HG02763 (cell line): ENCODE data around the gene CEP164.

Experiments
- ATAC-seq: cut with Tn5 transposase; IDR thresholded peaks from one replicate; pipeline ENCODE4 v1.9.1; 2021; ENCODE audit warnings: mild to moderate bottlenecking, moderate library complexity; ENCODE audit not compliant: unreplicated experiment

CEP164 gene

DNA sequence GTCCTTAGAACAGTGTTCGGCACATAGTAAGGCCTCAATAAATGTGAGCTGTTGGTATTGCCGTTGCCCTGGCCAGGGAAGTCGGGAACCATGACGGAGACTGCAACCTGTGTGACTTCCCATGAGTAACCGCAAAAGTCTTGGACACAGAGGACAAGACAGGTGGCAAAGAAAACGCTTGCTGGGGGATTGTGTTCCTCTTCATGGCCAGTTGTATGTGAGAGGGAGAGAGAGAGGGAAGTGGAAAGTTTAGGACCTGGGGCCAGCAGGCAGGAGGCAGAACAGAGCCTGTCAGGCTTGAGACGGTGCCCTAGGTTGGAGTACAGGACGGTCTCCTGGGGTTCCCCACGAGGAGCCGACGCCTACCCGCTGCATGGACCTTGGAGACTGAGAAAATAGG, 90.2 kb downstream of the CEP164 start:
- no peak for ATAC-seq

DNA sequence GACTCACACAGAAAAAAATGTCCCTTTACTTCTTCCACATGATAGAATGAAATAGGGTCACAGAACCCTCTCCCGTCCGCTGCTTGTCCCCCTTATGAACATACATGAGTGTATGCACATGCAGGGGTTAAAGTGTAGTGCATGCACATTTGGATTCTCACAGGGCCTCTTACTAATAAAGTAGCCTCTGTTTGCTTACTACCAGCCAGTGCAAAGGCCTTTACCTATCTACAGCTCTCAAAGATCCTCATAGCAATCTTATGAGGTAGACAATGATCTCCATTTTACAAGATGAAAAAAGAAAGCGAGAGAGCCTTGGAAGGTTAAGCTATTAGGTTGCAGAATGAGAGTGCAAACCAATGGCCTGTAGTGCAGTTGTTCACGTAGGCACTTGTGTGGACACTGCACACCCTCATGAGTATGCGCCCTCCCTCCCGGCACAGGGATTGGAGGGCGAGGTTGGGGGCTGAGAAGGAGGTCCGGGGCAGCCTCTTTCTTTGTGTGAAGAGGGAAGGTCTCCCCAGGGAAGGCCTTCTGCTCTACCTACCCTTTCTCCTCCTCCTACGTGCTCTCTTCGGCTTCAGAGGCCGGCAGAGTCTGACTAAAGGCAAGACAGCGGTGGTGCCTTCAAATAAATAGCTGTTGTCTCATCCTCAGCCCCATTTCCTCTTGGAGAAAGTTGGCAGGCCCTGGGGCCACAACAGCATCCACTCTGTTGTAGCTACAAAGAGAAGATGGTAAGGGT, 91.3 kb downstream of the CEP164 start:
- no peak for ATAC-seq

DNA sequence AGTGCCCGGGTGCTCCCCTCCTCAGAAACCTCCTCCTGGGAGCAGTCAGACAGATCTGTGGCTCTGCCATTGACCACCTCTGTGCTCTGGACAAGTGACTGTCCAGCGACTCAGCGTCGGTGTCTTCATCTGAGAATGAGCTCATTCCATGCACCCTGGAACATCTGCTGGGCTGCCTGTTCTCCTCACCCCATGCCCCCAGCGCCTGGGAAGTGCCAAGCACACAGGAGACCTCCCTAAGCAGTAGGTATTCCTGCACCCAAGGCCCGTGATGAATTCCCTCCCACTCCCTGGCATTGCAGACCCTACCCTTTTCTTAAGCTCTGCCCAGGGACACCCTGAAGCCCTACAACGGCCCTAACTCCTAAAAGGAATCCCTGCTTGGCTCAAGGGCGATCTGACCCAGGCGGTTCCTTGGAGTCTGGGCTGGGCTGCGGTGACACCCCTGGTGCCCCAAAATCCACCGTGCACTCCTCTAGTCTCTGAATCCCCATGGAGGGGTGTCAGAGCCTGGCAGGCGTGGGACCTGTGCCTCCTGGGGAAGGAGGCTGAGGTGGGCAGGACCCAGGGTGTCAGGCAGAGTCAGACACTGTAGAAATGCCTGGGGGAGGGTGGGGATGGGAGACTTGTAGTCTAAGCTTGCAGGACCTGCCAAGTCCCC, 92.0 kb downstream of the CEP164 start:
- no peak for ATAC-seq

DNA sequence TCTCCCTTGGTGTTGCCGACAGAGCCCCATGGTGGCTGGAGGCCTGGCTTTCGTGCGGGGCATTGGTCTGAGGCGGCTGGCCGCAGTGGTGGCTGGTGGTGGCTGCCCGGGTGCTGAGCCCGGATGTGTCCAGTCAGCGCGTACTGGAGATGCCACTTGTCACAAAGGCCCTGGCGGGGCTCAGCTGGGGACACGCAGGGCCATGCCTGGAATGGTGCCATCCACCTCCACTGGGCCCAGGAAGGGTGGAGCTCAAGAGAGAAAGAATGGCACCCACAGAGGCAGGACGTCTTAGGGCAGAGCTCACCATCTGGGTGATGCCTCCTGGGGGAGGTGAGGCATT, 92.5 kb downstream of the CEP164 start:
- ATAC-seq: no peak

DNA sequence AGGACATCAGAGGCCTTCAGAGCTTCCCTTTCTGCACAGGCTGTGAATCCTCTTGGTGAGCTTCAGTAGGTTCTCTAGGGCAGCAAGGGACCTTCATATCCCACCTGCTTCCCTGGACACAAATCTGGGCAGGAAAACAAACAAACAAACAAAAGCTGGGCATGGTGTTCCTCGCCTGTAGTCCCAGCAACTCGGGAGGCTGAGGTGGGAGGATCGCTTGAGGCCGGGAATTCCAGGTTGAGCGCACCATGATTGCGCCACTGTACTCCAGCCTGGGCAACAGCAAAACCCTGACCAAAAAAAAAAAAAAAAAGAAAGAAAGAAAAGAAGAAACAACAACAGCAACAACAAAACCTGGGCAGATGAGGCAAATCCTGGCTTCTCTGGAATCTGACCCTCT, 92.9 kb downstream of the CEP164 start:
- ATAC-seq: no peak

DNA sequence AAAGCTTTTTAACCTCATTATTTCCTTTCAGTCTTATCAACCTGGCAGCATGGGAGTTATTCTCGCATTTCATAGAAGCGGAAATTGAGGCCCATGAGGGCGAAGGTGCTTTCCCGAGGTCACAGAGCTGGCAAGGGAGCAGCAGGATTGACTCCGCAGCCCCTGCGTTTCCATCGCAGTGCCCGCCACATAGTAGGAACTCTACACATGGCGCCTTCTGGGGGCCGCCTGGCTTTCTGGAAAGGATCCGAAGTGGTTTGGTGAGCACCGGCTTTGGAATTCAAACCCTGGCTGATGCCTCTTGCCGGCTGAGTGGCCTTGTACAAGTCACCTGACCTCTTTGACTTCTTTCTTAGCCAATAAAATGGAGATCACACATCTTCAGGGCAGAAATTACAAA, 93.4 kb downstream of the CEP164 start:
- no peak for ATAC-seq

DNA sequence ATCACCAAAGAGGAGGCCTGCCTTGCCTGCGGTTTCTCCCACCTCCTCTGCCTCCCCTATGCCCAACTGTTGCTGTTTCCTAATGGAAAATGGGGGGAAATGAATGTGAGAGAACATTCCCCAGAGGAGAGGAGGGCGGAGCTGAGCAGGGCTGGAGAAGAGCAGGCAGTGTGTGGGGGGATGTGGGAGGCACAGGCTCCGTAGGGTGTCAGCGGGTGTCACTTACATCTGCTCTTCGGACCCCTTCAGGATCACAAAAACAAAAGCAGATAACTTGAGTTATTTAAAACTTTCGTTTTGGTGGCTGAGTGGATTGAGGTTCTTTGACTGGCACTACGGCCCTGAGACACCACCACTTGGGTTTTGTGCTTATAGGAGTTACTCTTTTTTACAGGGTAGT, 93.8 kb downstream of the CEP164 start:
- no peak for ATAC-seq

DNA sequence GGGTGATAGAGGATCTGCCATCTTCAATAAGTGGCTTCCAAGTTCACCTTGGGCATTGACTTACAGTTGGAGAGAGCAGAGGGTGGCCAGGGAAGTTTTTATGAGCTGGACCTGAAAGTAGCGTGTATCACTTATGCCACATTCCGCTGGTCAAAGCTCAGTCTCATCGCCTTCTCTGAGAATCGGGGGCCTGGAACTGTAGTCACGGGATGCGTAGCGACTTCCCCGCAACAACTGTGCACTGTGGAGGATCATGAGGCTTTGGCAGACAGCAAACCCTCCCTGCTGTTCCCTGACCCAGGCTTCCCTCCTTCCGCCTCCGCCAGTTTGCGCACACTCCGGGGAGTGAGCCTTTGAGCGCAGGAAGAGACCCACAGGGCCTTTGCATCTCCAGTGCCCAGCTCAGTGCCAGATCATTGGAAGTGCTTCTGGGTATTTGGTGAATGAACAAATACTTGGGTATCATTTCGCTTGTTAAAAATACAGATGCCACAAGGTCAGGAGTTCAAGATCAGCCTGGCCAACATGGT, 95.5 kb downstream of the CEP164 start:
- no peak for ATAC-seq

DNA sequence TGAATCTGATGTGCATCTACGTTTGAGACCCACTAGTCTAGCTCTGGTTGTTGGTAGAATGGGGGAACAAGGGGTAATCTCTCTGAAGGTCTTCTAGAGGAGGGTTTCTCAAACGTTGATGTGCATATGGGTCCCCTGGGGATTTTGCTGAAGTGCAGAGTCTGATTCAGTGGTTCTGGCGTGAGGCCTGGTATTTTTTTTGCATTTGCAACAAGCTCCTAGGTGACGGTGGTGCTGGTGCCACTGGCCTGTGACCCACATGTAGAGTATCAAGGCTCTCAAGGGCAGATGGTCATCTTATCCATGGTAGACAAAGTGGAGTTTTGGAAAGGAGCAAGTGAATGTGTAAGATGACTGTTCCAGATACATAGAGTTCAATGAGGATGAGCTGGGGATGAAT, 97.1 kb downstream of the CEP164 start:
- no peak for ATAC-seq

DNA sequence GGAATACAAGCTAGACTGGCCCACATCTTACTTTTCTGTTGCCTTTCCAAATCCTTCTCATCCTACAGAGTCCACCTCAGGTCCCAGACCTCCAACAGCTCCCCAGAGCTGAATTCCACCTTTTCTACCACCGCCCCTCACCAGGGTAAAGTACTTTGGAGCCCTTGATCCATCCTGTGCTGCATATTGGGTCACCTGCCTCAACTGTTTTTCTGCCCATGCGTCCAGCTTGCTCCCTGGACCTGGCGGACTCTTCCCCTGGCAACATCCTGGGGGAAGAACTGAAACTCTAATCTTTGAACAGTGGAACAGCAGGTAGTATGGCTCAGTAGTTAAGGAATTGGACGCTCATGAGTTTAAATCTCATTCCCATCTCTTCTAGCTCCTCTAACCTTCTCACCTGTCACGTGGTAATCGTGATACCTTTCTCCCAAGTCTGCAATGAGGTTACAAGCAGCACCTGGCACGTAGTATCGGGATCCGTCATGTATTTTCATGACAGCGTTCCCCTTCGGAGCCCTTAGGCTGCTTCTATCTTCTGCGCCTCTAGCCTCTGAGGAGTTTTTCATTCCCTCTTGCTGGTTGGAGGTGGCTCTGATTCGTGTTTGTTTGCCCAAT, 98.1 kb downstream of the CEP164 start:
- ATAC-seq: no peak

DNA sequence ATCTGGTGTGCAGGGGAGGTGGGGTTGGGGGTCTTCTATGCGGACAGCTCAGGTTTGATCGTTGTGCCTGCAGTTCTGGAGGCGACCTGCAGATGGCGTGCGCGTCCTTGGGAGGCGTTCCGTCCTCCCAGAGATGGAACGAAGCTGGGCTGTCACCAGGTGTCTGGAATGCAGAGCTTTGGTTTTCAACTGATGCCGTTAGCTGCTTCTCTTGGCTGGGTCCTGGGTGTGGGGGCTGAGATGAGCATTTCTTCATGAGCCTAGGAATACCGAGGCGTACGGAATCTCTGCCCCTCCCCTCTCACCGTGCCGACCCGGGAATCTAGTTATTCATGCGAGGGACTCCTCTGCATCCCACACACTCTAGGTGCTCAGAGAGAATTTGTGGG, 98.6 kb downstream of the CEP164 start:
- ATAC-seq: no peak

DNA sequence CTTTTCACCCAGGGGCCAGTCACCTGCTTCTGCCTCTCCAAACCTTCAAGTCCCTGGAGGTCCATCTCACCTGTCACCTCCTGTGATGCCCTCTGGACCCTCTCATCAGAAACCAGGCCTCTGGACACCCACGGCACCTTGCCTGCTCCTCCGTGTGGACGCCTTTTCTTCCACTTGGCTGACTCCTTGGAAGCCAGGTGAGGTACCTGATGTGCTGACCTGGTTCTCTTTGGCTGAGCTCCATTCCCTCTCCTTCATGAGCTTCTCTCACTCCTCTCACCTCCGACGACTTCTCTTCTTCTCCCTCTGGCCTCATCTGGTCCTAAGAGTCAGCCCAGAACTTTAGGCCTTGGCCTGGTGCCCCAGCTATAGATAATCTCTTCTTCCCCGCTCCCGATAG, 99.3 kb downstream of the CEP164 start:
- no peak for ATAC-seq

DNA sequence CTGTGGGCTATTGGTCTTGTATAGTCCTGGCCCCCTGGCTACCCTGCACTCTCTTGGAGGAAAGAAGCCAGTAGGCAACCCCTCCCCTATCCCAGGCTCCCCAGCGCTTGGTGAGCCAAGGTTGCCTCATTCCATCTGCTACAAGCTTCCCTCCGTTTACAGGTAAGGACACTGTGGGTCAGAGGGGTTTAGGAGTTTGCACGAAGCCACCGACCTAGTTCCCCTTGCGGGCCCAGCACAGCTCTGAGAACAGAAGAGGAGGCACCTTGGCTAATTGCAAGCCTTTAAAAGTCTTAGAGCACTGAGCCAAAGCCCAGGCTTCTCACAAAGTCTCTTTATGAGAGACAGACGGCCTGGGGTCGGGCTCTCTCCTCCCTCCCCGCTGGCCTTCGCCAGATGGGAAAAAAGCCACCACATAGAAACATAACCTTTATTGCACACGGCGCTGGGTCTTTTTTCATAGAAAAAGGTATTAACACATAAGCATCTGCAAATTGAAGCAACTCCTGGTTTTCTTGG, 99.8 kb downstream of the CEP164 start:
- no peak for ATAC-seq

DNA sequence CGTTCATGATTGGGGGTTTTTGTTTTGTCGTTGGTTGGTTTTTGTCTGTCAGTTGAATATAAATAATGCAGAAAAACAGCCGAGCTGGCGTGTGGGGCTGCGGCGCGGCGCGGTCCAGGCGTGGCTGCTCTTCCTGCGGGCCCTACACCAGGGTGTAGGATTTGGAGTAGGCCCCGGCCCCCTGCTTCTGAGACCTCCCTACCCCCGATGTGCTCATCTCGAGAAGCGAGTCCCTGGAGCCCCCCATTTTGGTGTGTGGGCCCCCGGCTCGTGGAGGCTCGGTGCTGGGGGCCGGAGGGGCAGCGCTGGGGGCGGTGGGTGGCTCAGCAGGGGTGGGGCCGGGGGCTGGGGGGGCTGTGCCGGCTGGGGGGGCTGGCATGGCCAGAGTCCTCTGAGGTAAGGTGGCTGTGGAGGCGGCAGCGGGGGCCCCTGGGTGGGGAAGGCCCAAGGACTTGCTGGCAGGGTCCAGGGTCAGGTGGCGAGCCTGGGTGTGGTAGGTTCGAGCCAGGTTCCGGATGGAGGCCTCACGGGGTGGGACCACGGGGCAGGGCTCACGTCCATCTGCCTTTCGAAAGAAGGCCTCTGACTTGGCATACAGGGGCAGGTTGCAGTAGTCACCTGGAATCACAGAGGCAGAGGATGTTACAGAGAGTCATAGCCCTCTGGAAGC, 100.7 kb downstream of the CEP164 start:
- ATAC-seq: no peak

DNA sequence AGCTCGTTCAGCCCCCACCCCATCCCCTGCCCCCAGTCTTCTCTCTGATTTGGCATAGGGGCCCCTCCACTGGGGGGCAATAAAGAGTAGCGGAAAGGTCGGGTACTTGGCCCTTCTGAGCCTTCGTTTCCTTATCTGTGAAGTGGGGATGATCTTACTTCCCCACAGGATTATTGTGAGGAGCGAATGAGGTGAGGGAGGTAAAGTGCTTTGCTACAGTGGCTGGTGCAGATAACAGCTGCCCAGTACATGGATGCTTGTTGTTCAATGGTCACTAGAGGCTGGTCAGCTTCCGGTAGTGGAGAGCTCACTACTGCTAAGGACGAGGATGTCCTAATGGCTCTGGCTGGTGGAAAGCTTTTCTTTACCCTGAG, 101.2 kb downstream of the CEP164 start:
- ATAC-seq: no peak

DNA sequence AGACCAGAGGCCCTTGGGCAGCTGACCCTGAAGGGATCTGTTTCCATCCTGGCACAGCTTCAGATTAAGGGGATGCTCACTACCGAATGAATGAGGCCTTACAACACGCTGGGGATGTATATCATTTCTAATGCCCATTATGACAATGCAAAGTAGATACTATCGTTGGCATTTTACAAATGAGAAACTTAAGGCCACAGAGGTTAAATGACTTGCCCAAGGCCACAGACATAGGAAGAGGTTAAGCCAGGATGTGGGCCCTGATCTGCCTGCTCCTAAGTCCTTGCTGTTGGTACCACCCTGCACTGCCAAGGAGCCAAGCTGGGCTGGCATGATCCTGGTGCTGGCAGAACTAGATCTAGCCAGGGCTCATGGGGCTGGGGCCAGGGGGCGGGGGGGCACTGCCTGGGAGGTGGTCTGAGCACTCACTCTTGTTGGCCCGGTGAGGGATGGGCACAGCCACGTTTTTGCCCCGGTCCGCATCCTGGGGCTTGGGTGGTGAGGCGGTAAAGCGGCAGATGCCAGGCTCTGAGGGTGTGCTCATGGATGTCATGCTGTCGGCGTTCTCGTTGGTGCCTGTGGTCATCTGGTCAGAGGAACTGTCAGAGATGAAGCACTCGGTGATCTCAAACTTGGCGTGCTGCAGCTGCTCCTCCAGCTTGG, 102.8 kb downstream of the CEP164 start:
- ATAC-seq: no peak

DNA sequence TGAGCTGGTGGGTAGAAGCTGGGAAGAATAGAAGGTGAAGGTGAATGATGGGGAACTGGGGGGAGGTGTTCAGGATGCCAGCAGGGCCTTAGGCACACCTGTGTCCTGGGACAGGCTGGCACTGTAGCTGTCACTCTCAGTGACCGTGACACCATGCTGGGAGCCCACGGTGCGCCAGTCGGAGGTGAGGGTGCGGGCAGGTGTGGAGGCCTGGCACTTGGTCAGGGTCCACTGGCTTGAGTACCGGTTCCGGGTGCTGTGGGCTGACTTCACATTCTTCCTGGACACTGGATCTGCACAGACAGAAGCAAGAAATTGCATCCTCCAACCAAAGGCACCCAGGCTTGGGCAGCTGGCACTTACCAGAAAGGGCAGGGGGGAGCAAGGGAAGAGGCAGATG, 103.8 kb downstream of the CEP164 start:
- ATAC-seq: no peak

DNA sequence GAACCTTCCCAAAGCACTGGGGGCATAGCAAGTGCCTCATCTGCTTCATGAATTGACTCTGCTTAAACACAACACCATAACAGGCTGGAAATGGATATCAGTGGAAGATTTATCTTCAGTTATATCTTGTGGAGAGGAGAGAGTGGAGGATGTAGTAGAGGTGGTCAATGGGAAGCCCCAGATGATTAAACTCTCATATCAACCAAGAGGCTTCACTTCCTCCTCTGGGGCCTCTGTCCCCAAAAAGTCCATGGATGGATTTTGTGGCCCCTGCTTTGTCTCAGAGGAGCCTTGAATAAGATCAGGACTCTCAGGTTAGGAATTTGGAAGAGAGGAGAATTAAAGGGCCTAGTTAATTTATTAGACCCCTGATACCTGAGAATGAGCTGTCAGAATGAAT, 106.1 kb downstream of the CEP164 start:
- no peak for ATAC-seq

DNA sequence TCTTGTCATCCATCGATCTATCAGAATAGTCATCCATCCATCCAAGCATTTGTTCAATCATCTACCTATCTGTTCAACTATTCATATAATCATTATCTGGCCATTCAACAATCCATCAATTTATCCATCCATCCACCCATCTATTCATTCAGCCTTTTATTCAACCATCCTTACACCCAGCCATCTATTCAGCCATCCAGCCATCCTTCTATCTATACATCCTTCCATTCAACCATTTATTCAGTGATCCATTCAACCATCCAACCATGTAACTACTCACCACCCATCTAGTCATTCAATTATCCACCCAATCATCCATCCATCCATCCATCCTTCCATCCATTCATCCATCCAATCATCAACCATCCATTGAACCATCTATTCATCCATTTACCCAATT, 106.8 kb downstream of the CEP164 start:
- no peak for ATAC-seq

DNA sequence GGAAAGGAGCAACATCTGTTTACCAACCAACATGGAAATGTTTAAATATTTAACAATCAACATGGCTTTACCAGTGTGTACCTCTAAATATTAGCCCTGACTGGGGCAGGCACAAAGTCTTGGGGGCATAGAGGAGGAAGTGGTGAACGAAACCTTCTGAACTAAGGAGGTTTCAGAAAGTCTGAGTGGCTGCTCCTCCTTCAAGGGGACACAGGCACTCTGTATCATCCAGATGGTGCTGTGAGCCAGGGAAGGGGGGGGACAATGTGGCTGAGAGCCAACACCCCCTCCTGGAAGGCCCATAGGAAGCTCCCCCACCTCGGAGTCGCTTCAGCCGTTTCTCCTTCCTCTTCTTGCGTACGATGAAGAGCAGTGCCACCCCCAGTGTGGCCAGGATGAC, 107.7 kb downstream of the CEP164 start:
- no peak for ATAC-seq
